Activated T-cell treated with anti-CD3 and anti-CD28 coated beads, Interleukin-2, amount 50 U/mL, for 24 hours (primary cell): ENCODE measurements around the gene TAF9.
"Not testable (repeated sequence)": the region's sequence is repeated elsewhere in the genome, so short reads cannot be mapped to it uniquely, and the experiment has no call there.

Experiments
- DNase-seq: peaks from one replicate; pipeline ENCODE4 v3.0.0-alpha.2; 2020
- H3K27ac Mint-ChIP-seq: 2 replicates; pipeline ENCODE4 v1.8.0; 2020; ENCODE audit warnings: mild to moderate bottlenecking, mixed read lengths
- H3K27me3 Mint-ChIP-seq: 2 replicates; pipeline ENCODE4 v1.8.0; 2020; ENCODE audit warnings: mixed read lengths
- H3K36me3 Mint-ChIP-seq: 2 replicates; pipeline ENCODE4 v1.8.0; 2020; ENCODE audit warnings: low read depth, mixed read lengths
- H3K4me1 Mint-ChIP-seq: 2 replicates; pipeline ENCODE4 v1.8.0; 2020; ENCODE audit warnings: low read depth, mixed read lengths
- H3K4me3 Mint-ChIP-seq: 2 replicates; pipeline ENCODE4 v1.8.0; 2020; ENCODE audit warnings: mild to moderate bottlenecking, moderate library complexity, mixed read lengths
- H3K9me3 Mint-ChIP-seq: 2 replicates; pipeline ENCODE4 v1.8.0; 2020; ENCODE audit warnings: mixed read lengths

TAF9 gene

DNA sequence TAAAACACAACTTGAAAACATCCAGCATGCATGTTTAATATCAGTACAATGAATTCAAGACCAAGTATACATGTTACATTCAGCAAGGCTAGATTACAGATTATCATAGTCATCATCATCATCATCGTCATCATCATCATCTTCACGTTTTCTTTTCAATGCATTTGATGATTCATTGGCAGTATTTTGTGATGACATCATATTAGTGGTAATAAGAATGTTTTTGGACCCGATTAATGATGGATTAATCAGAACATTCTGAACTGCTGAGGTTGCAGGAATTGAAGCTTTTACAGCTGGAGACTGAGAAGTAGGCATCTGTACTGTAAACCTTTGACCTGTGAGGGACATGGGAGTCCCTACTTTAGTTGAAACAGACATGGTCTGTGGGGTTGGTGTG is 4.5 kb downstream of the TAF9 start:
- Mint-ChIP-seq H3K4me1 (peaks cover 42% of the 10 kb centered on the region), H3K36me3 (peaks cover 88% of the 10 kb centered on the region), H3K9me3 (no peaks in the 10 kb centered on the region), H3K27ac (peak overlapping the region; percentile 50), H3K4me3 (no peak overlapping the region), H3K27me3 (no peaks in the 10 kb centered on the region)
- no peak for DNase-seq

DNA sequence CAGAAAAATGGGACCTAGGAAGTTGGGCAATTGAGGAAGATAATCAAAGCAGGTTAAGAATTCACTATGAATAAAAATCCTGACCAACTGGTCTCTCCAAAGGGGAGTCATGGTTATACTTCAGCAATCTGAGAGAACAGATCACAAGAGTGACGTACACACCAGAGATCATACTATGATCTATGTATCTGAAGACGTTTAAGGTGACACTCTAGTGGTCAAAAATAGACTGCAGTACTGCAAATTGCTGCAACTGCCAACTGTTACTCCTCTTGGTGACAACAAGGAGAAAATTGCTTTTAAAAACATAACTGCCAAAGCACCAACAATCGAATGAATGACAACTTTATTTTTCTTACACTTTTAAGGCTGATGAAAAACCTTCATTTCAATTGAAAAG is 4.9 kb downstream of the TAF9 start:
- Mint-ChIP-seq H3K4me1 (peaks cover 42% of the 10 kb centered on the region), H3K36me3 (peaks cover 90% of the 10 kb centered on the region), H3K4me3 (no peak overlapping the region), H3K27ac (peak overlapping the region; percentile 33), H3K9me3 (no peaks in the 10 kb centered on the region), H3K27me3 (no peaks in the 10 kb centered on the region)
- no peak for DNase-seq

DNA sequence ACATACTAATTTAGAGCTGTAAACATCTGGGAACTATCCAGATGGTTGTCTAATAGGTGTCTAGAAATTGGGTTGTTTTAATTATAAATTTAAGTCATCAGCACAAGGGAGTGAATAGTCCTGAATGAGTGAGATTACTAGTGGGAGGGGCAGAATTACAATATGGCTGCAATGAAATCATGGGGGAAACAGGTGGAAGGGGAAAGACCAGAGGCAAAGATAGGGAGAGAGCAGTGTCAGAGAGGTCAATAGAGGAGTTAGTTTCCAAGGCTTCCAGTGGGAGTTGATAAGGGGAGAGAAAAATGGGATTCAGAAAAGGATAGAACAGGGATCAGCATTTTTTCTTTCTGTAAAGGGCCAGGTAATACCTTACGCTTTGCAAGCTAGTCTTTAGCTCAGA is 8.9 kb downstream of the TAF9 start:
- no peak for DNase-seq
- Mint-ChIP-seq H3K4me3 (no peak overlapping the region), H3K27ac (no peak overlapping the region), H3K4me1 (peaks cover 28% of the 10 kb centered on the region), H3K36me3 (peaks cover 87% of the 10 kb centered on the region), H3K27me3 (no peaks in the 10 kb centered on the region), H3K9me3 (no peaks in the 10 kb centered on the region)

DNA sequence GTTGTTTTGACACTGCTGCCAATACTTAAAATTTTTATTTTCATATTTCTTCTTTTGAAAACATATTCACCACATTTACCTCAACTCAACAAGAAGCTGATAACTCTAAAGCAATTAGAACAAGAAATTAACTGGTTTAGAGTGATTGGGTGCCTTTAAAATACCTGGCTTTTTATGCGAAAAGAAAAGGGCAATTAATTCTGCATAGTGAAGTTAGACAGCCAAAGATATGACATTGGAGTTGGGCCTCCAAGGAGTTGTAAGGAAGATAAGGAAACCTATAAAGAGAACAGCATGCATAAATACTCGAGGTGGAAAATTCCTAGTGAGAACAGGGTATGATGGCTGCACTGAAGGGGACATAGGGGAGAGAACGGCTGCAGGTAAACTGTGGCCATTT is 9.6 kb downstream of the TAF9 start:
- Mint-ChIP-seq H3K4me1 (peaks cover 20% of the 10 kb centered on the region), H3K4me3 (no peak overlapping the region), H3K36me3 (peaks cover 87% of the 10 kb centered on the region), H3K9me3 (no peaks in the 10 kb centered on the region), H3K27ac (no peak overlapping the region), H3K27me3 (no peaks in the 10 kb centered on the region)
- DNase-seq: no peak

DNA sequence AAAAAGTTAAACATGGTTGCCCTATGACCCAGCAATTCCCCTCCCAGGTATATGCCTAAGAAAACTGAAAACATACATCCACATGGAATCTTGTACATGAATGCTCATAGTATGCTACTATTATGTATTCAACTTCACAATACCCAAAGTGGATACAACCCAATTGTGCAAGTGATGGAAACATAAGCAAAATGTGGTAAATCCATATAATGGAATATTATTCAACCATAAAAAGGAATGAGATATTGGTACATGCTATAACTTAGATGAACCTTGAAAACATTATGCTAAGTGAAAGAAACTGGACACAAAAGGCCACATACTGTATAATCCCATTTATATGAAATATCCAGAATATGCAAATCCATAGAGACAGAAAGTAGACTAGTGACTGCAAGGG is 18.7 kb downstream of the TAF9 start:
- Mint-ChIP-seq H3K4me3 (no peak overlapping the region), H3K27ac (no peak overlapping the region), H3K9me3 (no peaks in the 10 kb centered on the region), H3K36me3 (peaks cover 58% of the 10 kb centered on the region), H3K27me3 (no peaks in the 10 kb centered on the region), H3K4me1 (peaks cover 2% of the 10 kb centered on the region)
- DNase-seq: no peak

DNA sequence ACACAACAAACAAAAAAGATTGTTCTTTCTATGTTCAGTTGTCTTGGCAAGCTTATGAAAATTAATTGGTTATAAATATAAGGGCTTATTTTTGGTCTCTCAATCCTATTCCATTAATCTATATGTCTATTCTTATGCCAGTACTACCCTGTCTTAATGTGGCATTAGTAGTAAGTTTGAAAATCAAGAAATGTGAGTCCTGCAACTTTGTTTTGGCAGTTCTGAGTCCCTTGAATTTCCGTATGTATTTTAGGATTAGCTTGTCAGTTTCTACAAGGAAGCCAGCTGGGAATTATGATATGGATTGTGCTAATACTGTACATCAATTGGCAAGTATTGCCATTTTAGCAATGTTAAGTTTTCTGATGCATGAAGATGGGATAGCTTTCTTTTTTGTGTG is 26.2 kb downstream of the TAF9 start:
- no peak for DNase-seq
- Mint-ChIP-seq H3K4me1 (peaks cover 2% of the 10 kb centered on the region), H3K27ac (no peak overlapping the region), H3K36me3 (no peaks in the 10 kb centered on the region), H3K27me3 (no peaks in the 10 kb centered on the region), H3K9me3 (no peaks in the 10 kb centered on the region), H3K4me3 (no peak overlapping the region)

DNA sequence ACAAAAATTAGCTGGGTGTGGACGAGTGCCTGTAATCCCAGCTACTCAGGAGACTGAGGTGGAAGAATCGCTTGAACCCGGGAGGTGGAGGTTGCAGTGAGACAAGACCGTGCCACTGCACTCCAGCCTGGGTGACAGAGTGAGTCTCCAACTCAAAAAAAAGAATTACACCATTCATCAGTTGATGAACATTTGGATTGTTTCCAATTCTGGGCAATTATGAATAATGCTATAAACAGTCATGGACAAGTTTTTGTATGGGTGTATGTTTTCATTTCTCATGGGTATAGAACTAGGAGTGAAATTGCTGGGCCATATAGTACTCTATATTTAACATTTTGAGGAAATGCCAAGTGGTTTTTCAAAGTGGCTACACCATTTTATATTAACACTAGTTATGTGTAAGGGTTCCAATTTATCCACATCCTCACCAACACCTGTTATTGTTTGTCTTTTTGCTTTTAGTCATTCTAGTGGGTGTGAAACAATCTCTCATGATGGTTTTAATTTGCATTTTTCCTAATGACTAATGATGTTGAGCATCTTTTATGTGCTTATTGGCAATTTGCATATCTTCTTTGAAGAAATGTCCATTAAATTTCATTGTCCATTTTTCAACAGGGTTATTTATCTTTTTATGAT is 27.7 kb downstream of the TAF9 start:
- no peak overlapping the region for H3K4me3 Mint-ChIP-seq
- no peaks in the 10 kb centered on the region for H3K36me3 Mint-ChIP-seq
- DNase-seq: no peak
- H3K27ac Mint-ChIP-seq: no peak overlapping the region
- no peaks in the 10 kb centered on the region for H3K27me3 Mint-ChIP-seq
- no peaks in the 10 kb centered on the region for H3K9me3 Mint-ChIP-seq
- H3K4me1 Mint-ChIP-seq: peaks cover 2% of the 10 kb centered on the region

DNA sequence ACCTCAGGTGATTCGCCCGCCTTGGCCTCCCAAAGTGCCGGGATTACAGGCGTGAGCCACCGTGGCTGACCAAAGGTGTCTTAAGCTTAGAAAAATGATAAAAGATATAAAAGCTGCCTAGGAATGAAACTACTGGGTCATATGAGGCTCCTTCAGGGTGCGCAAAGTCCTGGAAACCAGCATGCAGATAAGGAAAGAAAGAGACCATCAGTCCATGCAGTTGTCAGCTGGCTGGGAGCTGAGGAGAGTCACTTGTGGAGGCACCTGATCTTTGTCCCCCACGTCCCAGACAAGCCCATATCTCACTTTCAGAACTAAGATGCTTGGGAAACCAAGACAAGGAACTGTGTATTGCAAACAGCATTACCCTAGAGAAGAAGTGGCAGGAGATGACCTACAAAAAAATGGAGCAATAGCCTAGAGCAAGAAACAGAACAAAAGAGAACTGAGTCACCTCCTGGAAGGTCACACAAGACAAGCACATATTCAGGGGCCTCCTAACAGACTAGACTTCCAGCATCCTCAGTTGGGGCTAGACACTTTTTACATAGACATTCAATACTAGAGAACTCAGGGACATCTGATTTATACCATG is 33.9 kb downstream of the TAF9 start:
- Mint-ChIP-seq H3K27me3 (no peaks in the 10 kb centered on the region), H3K9me3 (peaks cover 2% of the 10 kb centered on the region), H3K4me1 (peaks cover 20% of the 10 kb centered on the region), H3K36me3 (peaks cover 4% of the 10 kb centered on the region), H3K4me3 (no peak overlapping the region), H3K27ac (no peak overlapping the region)
- no peak for DNase-seq

DNA sequence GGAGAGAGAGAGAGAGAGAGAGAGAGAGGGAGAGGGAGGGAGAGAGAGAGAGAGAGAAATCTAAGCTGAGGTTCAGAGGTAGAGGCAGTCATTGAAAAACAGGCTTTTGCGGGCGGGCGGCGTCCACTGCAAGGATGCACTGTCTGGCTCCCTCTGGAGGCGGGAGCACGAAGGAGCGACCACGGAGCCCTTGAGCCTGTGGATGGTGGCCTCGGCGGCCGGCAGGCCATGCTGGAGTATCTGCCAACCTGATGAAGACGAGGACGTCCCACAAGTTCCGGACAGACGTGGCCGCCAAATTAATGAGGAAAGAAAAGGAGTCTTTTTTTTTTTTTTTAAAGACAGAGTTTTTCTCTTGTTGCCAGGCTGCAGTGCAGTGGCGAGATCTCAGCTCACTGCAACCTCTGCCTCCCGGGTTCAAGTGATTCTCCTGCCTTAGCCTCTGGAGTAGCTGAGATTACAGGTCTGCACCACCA is 34.5 kb downstream of the TAF9 start:
- Mint-ChIP-seq H3K36me3 (peaks cover 4% of the 10 kb centered on the region), H3K9me3 (peaks cover 2% of the 10 kb centered on the region)

DNA sequence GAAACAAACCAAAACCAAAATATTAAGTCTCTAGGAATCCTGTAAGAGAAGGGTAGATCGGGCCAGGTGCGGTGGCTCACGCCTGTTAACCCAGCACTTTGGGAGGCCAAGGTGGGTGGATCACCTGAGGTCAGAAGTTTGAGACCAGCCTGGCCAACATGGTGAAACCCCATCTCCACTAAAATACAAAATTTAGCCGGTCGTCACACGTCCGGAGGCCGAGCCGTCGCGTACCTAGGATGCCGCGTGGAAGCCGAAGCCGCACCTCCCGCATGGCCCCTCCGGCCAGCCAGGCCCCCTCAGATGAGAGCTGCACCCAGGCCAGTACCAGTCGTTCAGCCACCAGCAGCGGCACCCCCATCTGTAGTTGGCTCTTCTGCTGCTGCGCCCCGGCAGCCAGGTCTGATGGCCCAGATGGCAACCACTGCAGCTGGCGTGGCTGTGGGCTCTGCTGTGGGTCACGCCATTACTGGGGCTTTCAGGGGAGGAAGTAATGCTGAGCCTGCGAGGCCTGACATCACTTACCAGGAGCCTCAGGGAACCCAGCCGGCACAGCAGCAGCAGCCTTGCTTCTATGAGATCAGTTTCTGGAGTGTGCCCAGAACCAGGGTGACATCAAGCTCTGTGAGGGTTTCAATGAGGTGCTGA is 35.5 kb downstream of the TAF9 start:
- not testable (repeated sequence) for H3K36me3 Mint-ChIP-seq, H3K27me3 Mint-ChIP-seq, DNase-seq, H3K4me3 Mint-ChIP-seq, H3K27ac Mint-ChIP-seq, H3K9me3 Mint-ChIP-seq
- peaks cover 20% of the 10 kb centered on the region for H3K4me1 Mint-ChIP-seq

More for the DNA sequence above, 34.5 kb downstream of the TAF9 start:
- Mint-ChIP-seq H3K4me1 (peaks cover 20% of the 10 kb centered on the region), H3K27me3 (no peaks in the 10 kb centered on the region), H3K27ac (peak overlapping the region; percentile 69), H3K4me3 (no peak overlapping the region)
- peak; percentile 80 for DNase-seq

DNA sequence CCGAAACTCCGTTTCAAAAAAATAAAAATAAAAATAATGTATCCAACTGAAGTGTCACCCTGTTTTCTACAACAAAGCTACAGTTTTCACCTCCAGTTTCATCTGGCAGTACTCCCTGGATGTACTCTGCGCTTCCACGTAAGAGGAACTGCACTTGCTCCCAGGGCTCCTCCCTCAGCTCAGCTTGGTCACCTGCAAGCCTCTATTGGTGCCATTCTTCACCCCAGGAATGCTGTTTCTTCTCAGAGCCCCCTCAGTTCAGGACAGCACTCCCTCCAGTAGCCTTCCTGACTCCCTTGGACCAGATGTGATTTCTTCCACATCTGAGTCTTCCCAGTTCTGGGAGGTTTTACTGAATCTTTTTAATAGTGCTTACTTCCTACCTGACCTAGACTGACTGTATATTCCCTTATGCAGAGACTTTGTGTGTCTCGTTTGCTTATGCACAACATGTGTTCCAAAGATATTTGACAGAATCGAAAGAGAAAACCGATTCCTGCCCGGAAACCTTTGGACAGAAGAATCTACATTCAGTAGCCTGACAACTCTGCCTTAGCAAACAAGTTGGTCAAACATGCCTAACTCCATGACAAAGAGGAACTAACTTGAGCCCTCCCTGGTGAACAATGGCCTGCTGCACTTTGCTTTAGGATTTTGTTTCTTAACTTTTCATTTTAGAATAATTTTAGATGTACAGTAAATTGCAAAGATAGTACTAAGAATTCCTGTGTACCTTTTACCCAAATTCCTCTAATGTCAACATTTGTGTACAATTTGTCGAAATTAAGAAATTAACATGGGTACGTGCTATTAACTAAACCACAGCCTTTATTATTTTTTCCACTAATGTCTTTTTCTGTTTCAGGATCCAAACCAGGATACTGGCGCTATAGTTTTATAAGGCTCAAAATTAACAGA is 37.5 kb downstream of the TAF9 start:
- Mint-ChIP-seq H3K4me3 (peak overlapping the region; percentile 86), H3K27ac (peak overlapping the region; percentile 95), H3K9me3 (peaks cover 2% of the 10 kb centered on the region), H3K4me1 (peaks cover 20% of the 10 kb centered on the region), H3K36me3 (peaks cover 4% of the 10 kb centered on the region), H3K27me3 (no peaks in the 10 kb centered on the region)
- no peak for DNase-seq

DNA sequence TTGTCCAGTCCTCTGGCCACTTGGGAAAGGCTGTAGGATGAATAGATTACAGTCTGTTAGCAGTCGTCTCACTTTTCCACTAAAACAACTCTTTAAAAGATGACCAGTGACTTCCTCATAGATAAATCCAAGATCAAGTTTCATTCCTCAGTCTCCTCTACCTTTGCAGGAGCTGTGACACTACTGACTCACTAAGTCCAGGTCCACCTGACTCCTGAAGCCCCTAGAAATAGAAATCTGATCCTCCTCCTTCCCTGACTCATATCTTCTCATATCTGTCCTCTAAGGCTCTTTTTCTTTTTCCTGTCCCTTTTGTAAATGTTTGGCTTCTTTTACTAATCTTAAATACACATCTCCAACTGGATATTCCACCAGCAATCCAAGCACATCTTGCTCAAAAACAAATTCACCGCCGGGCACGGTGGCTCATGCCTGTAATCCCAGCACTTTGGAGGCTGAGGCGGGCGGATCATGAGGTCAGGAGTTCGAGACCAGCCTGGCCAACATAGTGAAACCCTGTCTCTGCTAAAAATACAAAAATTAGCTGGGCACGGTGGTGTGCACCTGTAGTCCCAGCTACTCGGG is 39.3 kb downstream of the TAF9 start:
- H3K27ac Mint-ChIP-seq: no peak overlapping the region
- H3K4me3 Mint-ChIP-seq: no peak overlapping the region
- peaks cover 4% of the 10 kb centered on the region for H3K36me3 Mint-ChIP-seq
- DNase-seq: no peak
- H3K9me3 Mint-ChIP-seq: peaks cover 2% of the 10 kb centered on the region
- H3K4me1 Mint-ChIP-seq: peaks cover 18% of the 10 kb centered on the region
- no peaks in the 10 kb centered on the region for H3K27me3 Mint-ChIP-seq

DNA sequence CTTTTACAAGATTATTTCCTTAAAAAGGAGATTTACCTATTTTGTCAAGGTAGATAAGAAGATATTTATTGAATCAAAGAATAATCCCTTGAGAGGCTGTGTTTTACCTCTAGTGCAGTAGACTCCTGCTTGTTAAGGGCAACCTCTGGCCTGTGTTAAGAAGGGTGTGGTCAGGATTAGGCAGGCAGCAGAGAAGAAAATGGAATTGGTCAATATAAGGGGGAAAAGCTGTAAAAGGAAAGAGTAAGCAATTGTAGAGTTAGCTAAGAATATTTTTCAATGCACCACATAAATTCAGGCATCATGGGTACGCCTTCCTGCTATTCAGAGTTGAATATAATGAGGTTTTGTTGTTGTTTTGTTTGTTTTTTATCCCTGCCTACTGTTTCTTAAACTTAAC is 43.0 kb downstream of the TAF9 start:
- H3K9me3 Mint-ChIP-seq: no peaks in the 10 kb centered on the region
- H3K27me3 Mint-ChIP-seq: no peaks in the 10 kb centered on the region
- no peak overlapping the region for H3K4me3 Mint-ChIP-seq
- DNase-seq: no peak
- no peaks in the 10 kb centered on the region for H3K4me1 Mint-ChIP-seq
- peaks cover 4% of the 10 kb centered on the region for H3K36me3 Mint-ChIP-seq
- H3K27ac Mint-ChIP-seq: no peak overlapping the region

DNA sequence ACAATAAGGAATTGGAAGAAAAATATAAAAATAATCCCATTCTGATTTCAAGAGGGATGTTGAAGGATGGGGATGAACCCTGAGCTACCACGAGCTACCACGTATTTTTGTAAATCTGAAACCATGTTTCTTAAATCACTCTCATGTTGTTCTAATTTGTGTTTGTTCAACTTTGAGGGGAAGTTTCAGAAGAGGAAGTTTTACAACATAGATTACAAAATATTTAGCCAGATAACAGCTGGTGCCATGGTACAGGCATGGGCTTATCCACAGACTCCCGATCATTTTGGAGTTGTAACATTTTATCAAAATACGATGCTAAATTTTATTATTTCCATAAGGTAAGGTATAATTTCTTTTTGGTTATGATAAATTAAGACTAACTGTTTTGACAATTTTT is 51.9 kb downstream of the TAF9 start:
- no peaks in the 10 kb centered on the region for H3K27me3 Mint-ChIP-seq
- no peak overlapping the region for H3K4me3 Mint-ChIP-seq
- peaks cover 55% of the 10 kb centered on the region for H3K36me3 Mint-ChIP-seq
- H3K27ac Mint-ChIP-seq: no peak overlapping the region
- H3K9me3 Mint-ChIP-seq: no peaks in the 10 kb centered on the region
- H3K4me1 Mint-ChIP-seq: no peaks in the 10 kb centered on the region
- DNase-seq: no peak
